H1 (cell line): ENCODE results near the gene EHD4. TPM values are rescaled to one million over a fixed set of nuclear protein-coding genes. Genes with fewer than 3 reads are reported as not detected.

ENCODE experiments used
- CTCF ChIA-PET: fragments of 300-600 bp; sonication (Branson Sonifier 250); formaldehyde crosslinking; loops from one replicate; lab custom pipeline; 2021; ENCODE audit not compliant: partially characterized antibody; lab: Charles Lee
- POLR2A ChIA-PET: fragments of 300-600 bp; sonication (Branson Sonifier 250); formaldehyde crosslinking; loops from one replicate; lab custom pipeline; 2021; ENCODE audit warnings: inconsistent platforms; ENCODE audit not compliant: partially characterized antibody; lab: Charles Lee
- DNase-seq, 2 experiments: peaks; one replicate each; pipeline versions ENCODE4 v3.0.0 to v3.0.0-alpha.2; 2010 to 2022; ENCODE audit warnings: low spot score in 2 of 2, low read depth in 1 of 2, mixed read lengths in 1 of 2
- FAIRE-seq: peaks from 2 replicates; lab custom pipeline; 2011; peaks lifted over from hg19 to GRCh38; lab: Jason Lieb, UNC
- H2AFZ ChIP-seq: 2 replicates; pipeline ENCODE4 v1.8.1; 2012; ENCODE audit warnings: low read length, inconsistent platforms
- H2AK5ac ChIP-seq: 2 replicates; pipeline ENCODE4 v1.6.1; 2013; ENCODE audit warnings: low read depth, low read length
- H2BK120ac ChIP-seq: replicated peaks from 2 replicates; pipeline ENCODE3; 2013; ENCODE audit warnings: low read depth, low read length, inconsistent platforms
- H2BK12ac ChIP-seq: 2 replicates; pipeline ENCODE4 v1.6.1; 2013; ENCODE audit warnings: low read depth, low read length
- H2BK15ac ChIP-seq: 2 replicates; pipeline ENCODE4 v1.6.1; 2013; ENCODE audit warnings: low read length
- H2BK20ac ChIP-seq: 2 replicates; pipeline ENCODE4 v1.6.1; 2013; ENCODE audit warnings: low read length
- H2BK5ac ChIP-seq: 2 replicates; pipeline ENCODE4 v1.6.1; 2013; ENCODE audit warnings: low read depth, low read length
- H3K14ac ChIP-seq: 2 replicates; pipeline ENCODE4 v1.6.1; 2013; ENCODE audit warnings: inconsistent platforms; ENCODE audit not compliant: insufficient read length
- H3K18ac ChIP-seq: 2 replicates; pipeline ENCODE4 v1.6.1; 2013; ENCODE audit warnings: low read length; ENCODE audit errors: extremely low read depth
- H3K23ac ChIP-seq: 2 replicates; pipeline ENCODE4 v1.6.1; 2013; ENCODE audit warnings: inconsistent platforms; ENCODE audit not compliant: insufficient read length
- H3K23me2 ChIP-seq: 2 replicates; pipeline ENCODE4 v1.6.1; 2013; ENCODE audit warnings: low read depth, low read length
- H3K27ac ChIP-seq: 2 replicates; pipeline ENCODE4 v1.6.1; 2011; ENCODE audit warnings: low read depth, low read length, inconsistent platforms
- H3K27me3 ChIP-seq, 4 experiments: replicated peaks in 1 of 4; 1 replicate in 1 of 4; 2 replicates in 3 of 4; pipeline versions ENCODE4 v1.6.1 to v1.8.1; 2011 to 2013; ENCODE audit warnings: low read length in 3 of 4, mild to moderate bottlenecking in 3 of 4, inconsistent platforms in 2 of 4, mixed read lengths in 2 of 4, moderate library complexity in 1 of 4; ENCODE audit not compliant: control insufficient read depth in 3 of 4, insufficient read depth in 3 of 4; ENCODE audit errors: extremely low read depth in 1 of 4
- H3K36me3 ChIP-seq, 4 experiments: 2 replicates each; pipeline versions ENCODE4 v1.6.1 to v1.8.1; 2011 to 2013; ENCODE audit warnings: mild to moderate bottlenecking in 4 of 4, low read length in 3 of 4, moderate library complexity in 2 of 4, control low read depth in 1 of 4, inconsistent platforms in 1 of 4; ENCODE audit not compliant: insufficient read depth in 4 of 4, control insufficient read depth in 2 of 4
- H3K4ac ChIP-seq: replicated peaks from 2 replicates; pipeline ENCODE3; 2013; ENCODE audit warnings: low read length, low read depth, mixed read lengths, inconsistent platforms; ENCODE audit not compliant: insufficient read length
- H3K4me1 ChIP-seq, 4 experiments: replicated peaks in 1 of 4; 1 replicate in 1 of 4; 2 replicates in 3 of 4; pipeline versions ENCODE4 v1.6.1 to v1.8.1; 2011 to 2013; ENCODE audit warnings: low read length in 3 of 4, inconsistent platforms in 2 of 4, mixed read lengths in 1 of 4; ENCODE audit not compliant: insufficient read depth in 4 of 4, control insufficient read depth in 3 of 4
- H3K4me2 ChIP-seq, 2 experiments: 2 replicates each; pipeline versions ENCODE4 v1.6.1 to v1.8.1; 2011 to 2013; ENCODE audit warnings: low read depth in 2 of 2, low read length in 2 of 2, control low read depth in 1 of 2, inconsistent platforms in 1 of 2, mild to moderate bottlenecking in 1 of 2; ENCODE audit not compliant: insufficient read depth in 1 of 2
- H3K4me3 ChIP-seq, 4 experiments: fragments of 200-600, 300-600 bp in 1 of 4; sonication (generic), shearing (Covaris generic), sonication (Bioruptor Twin) in 1 of 4; 2 replicates each; pipeline versions ENCODE4 v1.5.1 to v1.8.1; 2011 to 2016; ENCODE audit warnings: low read length in 4 of 4, low read depth in 3 of 4, control low read depth in 2 of 4, inconsistent platforms in 2 of 4, mild to moderate bottlenecking in 2 of 4, mixed read lengths in 1 of 4, moderate library complexity in 1 of 4; ENCODE audit not compliant: insufficient read depth in 2 of 4; ENCODE audit errors: extremely low read depth in 1 of 4
- H3K56ac ChIP-seq: replicated peaks from 2 replicates; pipeline ENCODE3; 2013; ENCODE audit warnings: low read depth, mild to moderate bottlenecking, mixed read lengths, low read length, inconsistent platforms; ENCODE audit not compliant: insufficient read length
- H3K79me1 ChIP-seq: 2 replicates; pipeline ENCODE4 v1.6.1; 2013; ENCODE audit warnings: low read depth, low read length, control low read depth
- H3K79me2 ChIP-seq, 2 experiments: 2 replicates each; pipeline versions ENCODE4 v1.6.1 to v1.8.1; 2012 to 2013; ENCODE audit warnings: low read length in 2 of 2, mild to moderate bottlenecking in 2 of 2, inconsistent platforms in 1 of 2; ENCODE audit not compliant: insufficient read depth in 2 of 2, control insufficient read depth in 1 of 2
- H3K9ac ChIP-seq, 4 experiments: replicated peaks in 1 of 4; 1 replicate in 1 of 4; 2 replicates in 3 of 4; pipeline versions ENCODE4 v1.6.1 to v1.8.1; 2011 to 2013; ENCODE audit warnings: low read depth in 3 of 4, low read length in 3 of 4, control low read depth in 2 of 4, mild to moderate bottlenecking in 2 of 4, moderate library complexity in 2 of 4, inconsistent platforms in 1 of 4; ENCODE audit errors: extremely low read depth in 1 of 4
- H3K9me3 ChIP-seq, 2 experiments: 2 replicates each; pipeline versions ENCODE4 v1.6.1 to v1.8.1; 2012 to 2013; ENCODE audit warnings: mild to moderate bottlenecking in 2 of 2, moderate library complexity in 2 of 2, control low read depth in 1 of 2, inconsistent platforms in 1 of 2, low read depth in 1 of 2, low read length in 1 of 2, mixed read lengths in 1 of 2; ENCODE audit not compliant: insufficient read depth in 2 of 2
- H4K20me1 ChIP-seq, 2 experiments: replicated peaks in 1 of 2; 2 replicates each; pipeline versions ENCODE3 to v1.8.1; 2011 to 2013; ENCODE audit warnings: inconsistent platforms in 2 of 2, low read length in 2 of 2, mild to moderate bottlenecking in 1 of 2; ENCODE audit not compliant: insufficient read depth in 2 of 2, control insufficient read depth in 1 of 2
- H4K5ac ChIP-seq: 2 replicates; pipeline ENCODE4 v1.6.1; 2013; ENCODE audit warnings: low read length, low read depth, mixed read lengths, inconsistent platforms; ENCODE audit not compliant: insufficient read length
- H4K8ac ChIP-seq: 2 replicates; pipeline ENCODE4 v1.8.0; 2013; ENCODE audit warnings: mild to moderate bottlenecking, moderate library complexity, low read length, inconsistent platforms; ENCODE audit not compliant: insufficient read depth; ENCODE audit errors: extremely low read depth
- H4K91ac ChIP-seq: replicated peaks from 2 replicates; pipeline ENCODE3; 2013; ENCODE audit warnings: low read length, mixed read lengths, inconsistent platforms; ENCODE audit not compliant: insufficient read length
- ATF2 ChIP-seq: IDR thresholded peaks from 2 replicates; pipeline ENCODE4 v1.6.1; 2012; ENCODE audit warnings: low read length, inconsistent platforms
- ATF3 ChIP-seq: IDR thresholded peaks from 2 replicates; pipeline ENCODE4 v1.6.1; 2011; ENCODE audit warnings: low read depth, mild to moderate bottlenecking, low read length; ENCODE audit not compliant: insufficient read depth
- CBX5 ChIP-seq: fragments of 300-800, 300-1000 bp; sonication (generic); IDR thresholded peaks from 2 replicates; pipeline ENCODE4 v1.7.1; 2016; ENCODE audit warnings: antibody characterized with exemption, low read length, low read depth
- CTCF ChIP-seq, 3 experiments: IDR thresholded peaks; 1 replicate in 2 of 3; 2 replicates in 1 of 3; pipeline versions ENCODE4 v1.5.1 to v1.6.1; 2011; ENCODE audit warnings: low read length in 3 of 3, mild to moderate bottlenecking in 3 of 3, inconsistent platforms in 2 of 3, low read depth in 1 of 3, moderate library complexity in 1 of 3; ENCODE audit not compliant: insufficient read depth in 1 of 3; ENCODE audit errors: control extremely low read depth in 1 of 3
- EP300 ChIP-seq, 2 experiments: IDR thresholded peaks; 1 replicate in 1 of 2; 2 replicates in 1 of 2; pipeline ENCODE4 v1.6.1; 2011 to 2012; ENCODE audit warnings: low read depth in 2 of 2, low read length in 2 of 2, mild to moderate bottlenecking in 2 of 2, borderline replicate concordance in 1 of 2, inconsistent platforms in 1 of 2, moderate library complexity in 1 of 2
- GTF2F1 ChIP-seq: IDR thresholded peaks from 2 replicates; pipeline ENCODE4 v1.6.1; 2012; ENCODE audit warnings: low read depth, low read length, improper control_type of control experiment, borderline replicate concordance
- PHF8 ChIP-seq: fragments of 200-600 bp; sonication (generic); conservative IDR thresholded peaks from 2 replicates; pipeline ENCODE4 v1.7.1; 2012; ENCODE audit warnings: low read depth, mild to moderate bottlenecking, inconsistent platforms, low read length, moderate library complexity
- RFX5 ChIP-seq: IDR thresholded peaks from 2 replicates; pipeline ENCODE4 v1.6.1; 2011; ENCODE audit warnings: low read depth, low read length, improper control_type of control experiment, borderline replicate concordance
- WGBS, 2 experiments: shearing (Covaris generic) in 1 of 2; methylation state at CpG; one replicate each; pipeline versions ENCODE4 v1.1.6 to v1.1.7; 2013 to 2015; ENCODE audit warnings: low lambda C conversion rate in 2 of 2, mixed read lengths in 2 of 2, inconsistent platforms in 1 of 2, low coverage in 1 of 2, missing lambda C conversion rate in 1 of 2; ENCODE audit not compliant: insufficient replicate concordance in 2 of 2, insufficient coverage in 1 of 2, insufficient read length in 1 of 2; ENCODE audit errors: extremely low coverage in 1 of 2, missing lambda C conversion rate in 1 of 2; 5-methylcytosine and 5-hydroxymethylcytosine counted together
- polyA plus RNA-seq, 7 experiments: library from polyadenylated mRNA; depleted of rRNA in 3 of 7; stranded (reverse) in 5 of 7; unstranded in 2 of 7; fragments of >200 nt in 5 of 7; fragments of 200-250 nt in 2 of 7; gene quantifications; 1 replicate in 5 of 7; 2 replicates in 1 of 7; 4 replicates in 1 of 7; pipeline versions ENCODE4 v1.2.1 to v1.2.3, GENCODE V29; 2011 to 2013; ENCODE audit warnings: missing spikeins in 2 of 7, mixed read lengths in 2 of 7
- total RNA-seq: library from RNA; stranded (reverse); fragmentation: NEBNext Ultra II Directional; extraction: Animal tissue kit (Norgen Biotek cat#: 25700); gene quantifications from 2 replicates; pipeline ENCODE4 v1.2.1, GENCODE V29; 2021

The EHD4 gene
- total and polyA plus RNA-seq, 2 of the 8 experiments (the other 6 are each of a cell fraction or from before 2014, with no cell fraction given): 17.5 to 24.5 TPM

GRCh38 chr15:41891946-41892345 is 80.4 kb downstream of the EHD4 start:
- no peak for DNase-seq
- Histone ChIP-seq H4K8ac (no peak overlapping the region), H2BK12ac (no peak overlapping the region), H3K9me3 (no peaks in the 10 kb centered on the region), H4K5ac (no peak overlapping the region), H4K91ac (no peak overlapping the region)
- POLR2A ChIA-PET: interaction anchor here (0.9 kb wide), 1 partner anchor 11 kb away, joined by 5 read pairs; no protein-coding TSS in a partner anchor
- 93% methylated on average over 3 of the region's 3 CpGs; no CpG with 5 or more reads in 1 of the 2 experiments for WGBS, 2 experiments
- TF ChIP-seq RFX5 (no peak), ATF2 (no peak), EP300 (IDR thresholded peaks at IDR 0.05; ENCODE audit: borderline replicate concordance in 1 of 2, low read depth in 2 of 2, low read length in 2 of 2) (no peak), ATF3 (no peak), GTF2F1 (no peak), PHF8 (no peak), CTCF (IDR thresholded peaks at IDR 0.05; ENCODE audit: control extremely low read depth in 1 of 3, insufficient read depth in 1 of 3, low read depth in 1 of 3, low read length in 3 of 3) (no peak), CBX5 (no peak)
- TF ChIP-seq, all 59 proteins: peak for 0
- no peak overlapping the region for H3K4me3 ChIP-seq
- H3K9ac ChIP-seq: no peak overlapping the region
- no peaks in the 10 kb centered on the region for H3K79me2 ChIP-seq
- no peak for FAIRE-seq
- no peak overlapping the region for H2AK5ac ChIP-seq
- no peak overlapping the region for H3K14ac ChIP-seq
- H4K20me1 ChIP-seq: no peaks in the 10 kb centered on the region
- H2BK15ac ChIP-seq: no peak overlapping the region
- H3K18ac ChIP-seq: no peak overlapping the region
- CTCF ChIA-PET: interaction anchor here (1.1 to 4.3 kb wide), 7 partner anchors 12 to 119 kb away, joined by 3 to 29 read pairs (median 5); partner anchors contain the start of gene MAPKBP1
- no peak overlapping the region for H3K4ac ChIP-seq
- H3K27me3 ChIP-seq: no peaks in the 10 kb centered on the region; a peak in 1 of 7 replicates
- no peaks in the 10 kb centered on the region for H3K79me1 ChIP-seq
- H3K23ac ChIP-seq: no peak overlapping the region
- no peak overlapping the region for H2BK5ac ChIP-seq
- H2BK120ac ChIP-seq: no peak overlapping the region
- H3K27ac ChIP-seq: no peak overlapping the region
- no peak overlapping the region for H3K4me2 ChIP-seq
- H3K4me1 ChIP-seq: peaks cover 0 to 2% (median 0%) of the 10 kb centered on the region in 4 experiments; a peak in 3 of 7 replicates
- H3K23me2 ChIP-seq: no peaks in the 10 kb centered on the region
- H2AFZ ChIP-seq: no peak overlapping the region
- no peaks in the 10 kb centered on the region for H3K36me3 ChIP-seq
- H2BK20ac ChIP-seq: no peak overlapping the region
- H3K56ac ChIP-seq: no peak overlapping the region
